SU-DHL-6 (cell line): ENCODE measurements around the gene RANBP2.

Experiments
- H2AFZ ChIP-seq: fragments of 200-600 bp; sonication (generic); 2 replicates; pipeline ENCODE4 v1.6.1; 2014; ENCODE audit warnings: low read depth, mild to moderate bottlenecking, moderate library complexity, mixed read lengths, antibody characterized with exemption, low read length; ENCODE audit not compliant: severe bottlenecking
- H3F3A ChIP-seq: fragments of 200-600 bp; shearing (Covaris generic); 2 replicates; pipeline ENCODE4 v1.6.0; 2016; ENCODE audit warnings: antibody characterized with exemption, mild to moderate bottlenecking; ENCODE audit not compliant: insufficient read depth
- H3K27ac ChIP-seq: fragments of 200-600 bp; sonication (generic); 2 replicates; pipeline ENCODE4 v1.5.1; 2016; ENCODE audit warnings: low read depth, mild to moderate bottlenecking, low read length, moderate library complexity, mixed read lengths
- H3K27me3 ChIP-seq: fragments of 200-600 bp; sonication (generic), shearing (Covaris generic); 2 replicates; pipeline ENCODE4 v1.6.0; 2014; ENCODE audit warnings: mild to moderate bottlenecking, low read length
- H3K36me3 ChIP-seq: fragments of 200-600 bp; sonication (generic); 2 replicates; pipeline ENCODE4 v1.6.1; 2014; ENCODE audit warnings: mild to moderate bottlenecking, low read length, mixed read lengths
- H3K4me2 ChIP-seq: fragments of 300-600, 200-600 bp; shearing (Covaris generic), sonication (generic); 2 replicates; pipeline ENCODE4 v1.6.0; 2014; ENCODE audit warnings: low read length, low read depth, mild to moderate bottlenecking; ENCODE audit not compliant: poor library complexity, severe bottlenecking
- H3K4me3 ChIP-seq: fragments of 200-600 bp; sonication (generic); 2 replicates; pipeline ENCODE4 v1.5.1; 2014; ENCODE audit warnings: antibody characterized with exemption, low read length, mild to moderate bottlenecking, mixed read lengths; ENCODE audit not compliant: insufficient read depth, poor library complexity, severe bottlenecking
- H3K79me2 ChIP-seq: fragments of 200-600 bp; sonication (generic); 2 replicates; pipeline ENCODE4 v1.6.1; 2014; ENCODE audit warnings: mild to moderate bottlenecking, low read length, moderate library complexity; ENCODE audit not compliant: insufficient read depth
- H3K9ac ChIP-seq: fragments of 200-600 bp; sonication (generic); 2 replicates; pipeline ENCODE4 v1.7.0; 2014; ENCODE audit warnings: mild to moderate bottlenecking, low read length
- H3K9me2 ChIP-seq: fragments of 200-600 bp; sonication (generic); replicated peaks from 2 replicates; pipeline ENCODE4 v1.6.1; 2014; ENCODE audit warnings: low read length; ENCODE audit not compliant: insufficient read depth
- H3K9me3 ChIP-seq: fragments of 200-600 bp; sonication (generic); 2 replicates; pipeline ENCODE4 v1.6.1; 2014; ENCODE audit warnings: low read length, mixed read lengths; ENCODE audit not compliant: insufficient read depth
- H4K20me1 ChIP-seq: fragments of 200-600 bp; sonication (generic); 2 replicates; pipeline ENCODE4 v1.6.1; 2014; ENCODE audit warnings: low read depth, mild to moderate bottlenecking, antibody characterized with exemption, low read length, moderate library complexity, mixed read lengths
- EZH2phosphoT487 ChIP-seq: fragments of 200-600 bp; sonication (generic), shearing (Covaris generic); conservative IDR thresholded peaks from 2 replicates; pipeline ENCODE4 v1.6.1; 2018; ENCODE audit warnings: mild to moderate bottlenecking, antibody characterized with exemption, low read length, moderate library complexity, mixed read lengths
- TF ChIP-seq, protein P1 (sequence below): fragments of 200-600 bp; sonication (generic); IDR thresholded peaks from one replicate; pipeline ENCODE4 v1.5.1; 2017; ENCODE audit warnings: antibody characterized with exemption, mild to moderate bottlenecking, low read length, moderate library complexity; ENCODE audit not compliant: insufficient read depth, poor library complexity, severe bottlenecking

RANBP2 gene

GRCh38 chr2:108829578-108830310 lies 110.5 kb downstream of the RANBP2 start:
- Histone ChIP-seq H3K9me2 (no peaks in the 10 kb centered on the region), H3F3A (0 out of 2 replicates have a peak, but pooled peaks cover 3% of the 10 kb centered on the region), H3K27me3 (no peaks in the 10 kb centered on the region), H2AFZ (no peak overlapping the region), H4K20me1 (no peaks in the 10 kb centered on the region), H3K36me3 (peaks cover 22% of the 10 kb centered on the region), H3K9ac (no peak overlapping the region), H3K79me2 (no peaks in the 10 kb centered on the region), H3K4me3 (no peak overlapping the region), H3K27ac (no peak overlapping the region), H3K4me2 (no peak overlapping the region), H3K9me3 (no peaks in the 10 kb centered on the region)
- TF ChIP-seq EZH2phosphoT487: no peak
- TF ChIP-seq, protein P1, sequence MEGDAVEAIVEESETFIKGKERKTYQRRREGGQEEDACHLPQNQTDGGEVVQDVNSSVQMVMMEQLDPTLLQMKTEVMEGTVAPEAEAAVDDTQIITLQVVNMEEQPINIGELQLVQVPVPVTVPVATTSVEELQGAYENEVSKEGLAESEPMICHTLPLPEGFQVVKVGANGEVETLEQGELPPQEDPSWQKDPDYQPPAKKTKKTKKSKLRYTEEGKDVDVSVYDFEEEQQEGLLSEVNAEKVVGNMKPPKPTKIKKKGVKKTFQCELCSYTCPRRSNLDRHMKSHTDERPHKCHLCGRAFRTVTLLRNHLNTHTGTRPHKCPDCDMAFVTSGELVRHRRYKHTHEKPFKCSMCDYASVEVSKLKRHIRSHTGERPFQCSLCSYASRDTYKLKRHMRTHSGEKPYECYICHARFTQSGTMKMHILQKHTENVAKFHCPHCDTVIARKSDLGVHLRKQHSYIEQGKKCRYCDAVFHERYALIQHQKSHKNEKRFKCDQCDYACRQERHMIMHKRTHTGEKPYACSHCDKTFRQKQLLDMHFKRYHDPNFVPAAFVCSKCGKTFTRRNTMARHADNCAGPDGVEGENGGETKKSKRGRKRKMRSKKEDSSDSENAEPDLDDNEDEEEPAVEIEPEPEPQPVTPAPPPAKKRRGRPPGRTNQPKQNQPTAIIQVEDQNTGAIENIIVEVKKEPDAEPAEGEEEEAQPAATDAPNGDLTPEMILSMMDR: no peak

DNA sequence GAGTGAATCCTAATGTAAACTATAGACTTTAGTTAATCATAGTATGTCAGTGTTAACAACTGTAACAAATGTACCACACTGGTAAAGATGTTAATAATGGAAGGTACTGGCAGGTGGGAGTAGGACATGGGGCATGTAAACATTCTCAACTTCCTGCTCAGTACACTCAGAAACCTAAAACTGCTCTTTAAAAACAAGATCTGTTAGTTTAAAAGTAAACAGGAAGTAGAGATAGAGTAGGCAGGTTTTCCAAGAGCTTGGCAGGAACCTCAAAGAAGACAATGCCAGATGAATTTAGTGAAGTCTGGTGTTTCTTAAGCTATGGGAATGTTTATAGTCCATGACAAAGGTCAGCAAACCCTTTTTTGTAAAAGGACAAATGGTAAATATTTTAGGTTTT lies 113.9 kb downstream of the RANBP2 start:
- Histone ChIP-seq H3K9me3 (no peaks in the 10 kb centered on the region), H3K9me2 (no peaks in the 10 kb centered on the region), H3F3A (no peaks in the 10 kb centered on the region), H3K79me2 (no peaks in the 10 kb centered on the region), H3K27me3 (no peaks in the 10 kb centered on the region), H2AFZ (no peak overlapping the region), H3K9ac (no peak overlapping the region), H3K4me3 (no peak overlapping the region), H4K20me1 (no peaks in the 10 kb centered on the region), H3K4me2 (no peak overlapping the region), H3K27ac (peak overlapping the region; percentile 41; the same call in 1 of the 2 replicates), H3K36me3 (peaks cover 30% of the 10 kb centered on the region)
- TF ChIP-seq EZH2phosphoT487: no peak

- no peaks in the 10 kb centered on the region for H3F3A ChIP-seq
- no peaks in the 10 kb centered on the region for H3K27me3 ChIP-seq
- H3K9me3 ChIP-seq: no peaks in the 10 kb centered on the region
- H3K36me3 ChIP-seq: peaks cover 43% of the 10 kb centered on the region
- H3K4me3 ChIP-seq: no peak overlapping the region
- no peaks in the 10 kb centered on the region for H4K20me1 ChIP-seq
- no peak for TF ChIP-seq EZH2phosphoT487
- TF ChIP-seq, protein P1: no peak
- no peaks in the 10 kb centered on the region for H3K9me2 ChIP-seq
- H3K4me2 ChIP-seq: no peak overlapping the region
- no peak overlapping the region for H3K27ac ChIP-seq
- no peak overlapping the region for H3K9ac ChIP-seq
- H3K79me2 ChIP-seq: no peaks in the 10 kb centered on the region
- no peak overlapping the region for H2AFZ ChIP-seq
Measured at GRCh38 chr2:108834620-108835019, 115.3 kb downstream of the RANBP2 start.

- H4K20me1 ChIP-seq: no peaks in the 10 kb centered on the region
- H3K4me3 ChIP-seq: no peak overlapping the region
- no peak overlapping the region for H3K27ac ChIP-seq
- no peak overlapping the region for H2AFZ ChIP-seq
- peaks cover 47% of the 10 kb centered on the region for H3K36me3 ChIP-seq
- H3K9ac ChIP-seq: no peak overlapping the region
- no peaks in the 10 kb centered on the region for H3K27me3 ChIP-seq
- H3F3A ChIP-seq: no peaks in the 10 kb centered on the region
- no peak overlapping the region for H3K4me2 ChIP-seq
- H3K79me2 ChIP-seq: no peaks in the 10 kb centered on the region
- TF ChIP-seq, protein P1: no peak
- no peak for TF ChIP-seq EZH2phosphoT487
- no peaks in the 10 kb centered on the region for H3K9me2 ChIP-seq
- no peaks in the 10 kb centered on the region for H3K9me3 ChIP-seq
Measured at GRCh38 chr2:108835040-108835439, 115.8 kb downstream of the RANBP2 start.
